Left forelimb (tissue), 1 donor: ENCODE data around the gene RNF41.
"Not testable (repeated sequence)": the region's sequence is repeated elsewhere in the genome, so short reads cannot be mapped to it uniquely, and the experiment has no call there.

ENCODE experiments used
- DNase-seq: peaks from one replicate; pipeline ENCODE4 v3.0.0-alpha.2; 2018; ENCODE audit warnings: low spot score

Gene RNF41

GRCh38 chr12:56221757-56222530, at the start of gene RNF41:
Gene RNF41, minus strand, starts transcription at chr12:56221922. Its CDS starts 7,875 bp downstream, at chr12:56214047.
- peak; percentile 98 for DNase-seq

GRCh38 chr12:56271031-56271430, 49.3 kb upstream of the RNF41 start:
- DNase-seq, result no peak

- DNase-seq, result no peak
Measured at GRCh38 chr12:56267443-56268071, 45.8 kb upstream of the RNF41 start.

GRCh38 chr12:56266693-56267442, 45.1 kb upstream of the RNF41 start, which contains the start of gene COQ10A:
Gene COQ10A, plus strand, starts transcription at chr12:56266942. Its CDS starts 177 bp downstream, at chr12:56267119.
- DNase-seq, result peak; percentile 93

GRCh38 chr12:56266068-56266692, 44.5 kb upstream of the RNF41 start:
- DNase-seq, result not testable (repeated sequence)

GRCh38 chr12:56262955-56263354, 41.2 kb upstream of the RNF41 start:
- not testable (repeated sequence) for DNase-seq

GRCh38 chr12:56261503-56262232, 39.9 kb upstream of the RNF41 start:
- DNase-seq, result no peak

GRCh38 chr12:56260921-56261320, 39.2 kb upstream of the RNF41 start:
- no peak for DNase-seq

GRCh38 chr12:56260380-56260779, 38.7 kb upstream of the RNF41 start:
- no peak for DNase-seq

GRCh38 chr12:56258820-56259183, 37.1 kb upstream of the RNF41 start:
- no peak for DNase-seq

- peak; percentile 92 for DNase-seq
Measured at GRCh38 chr12:56258068-56258819, 36.5 kb upstream of the RNF41 start, which contains the start of gene ANKRD52. Gene ANKRD52, minus strand, starts transcription at chr12:56258384. Its CDS starts 115 bp downstream, at chr12:56258269.

GRCh38 chr12:56257491-56258067, 35.9 kb upstream of the RNF41 start:
- no peak for DNase-seq

GRCh38 chr12:56257071-56257470, 35.3 kb upstream of the RNF41 start:
- no peak for DNase-seq

GRCh38 chr12:56256326-56256960, 34.7 kb upstream of the RNF41 start:
- no peak for DNase-seq

GRCh38 chr12:56255671-56256070, 33.9 kb upstream of the RNF41 start:
- no peak for DNase-seq

- no peak for DNase-seq
Measured at GRCh38 chr12:56253091-56253490, 31.4 kb upstream of the RNF41 start.

- no peak for DNase-seq
Measured at GRCh38 chr12:56252649-56253048, 30.9 kb upstream of the RNF41 start.

GRCh38 chr12:56248711-56249110, 27.0 kb upstream of the RNF41 start:
- DNase-seq, result no peak

GRCh38 chr12:56247923-56248322, 26.2 kb upstream of the RNF41 start:
- DNase-seq, result no peak

- no peak for DNase-seq
Measured at GRCh38 chr12:56244494-56244893, 22.8 kb upstream of the RNF41 start.
